Transverse colon (tissue), 4 donors: ENCODE results near the gene ZFP92.

ENCODE experiments used
- CTCF ChIP-seq, 5 experiments: fragments of 200-600 bp in 3 of 5; fragments of 450-650 bp in 2 of 5; sonication (generic) in 3 of 5; IDR thresholded peaks; 1 replicate in 2 of 5; 2 replicates in 3 of 5; pipeline ENCODE4 v1.5.1; 2016 to 2017; ENCODE audit warnings: antibody characterized with exemption in 5 of 5, inconsistent platforms in 3 of 5, mild to moderate bottlenecking in 2 of 5, moderate library complexity in 1 of 5
- EP300 ChIP-seq: sonication (generic); formaldehyde crosslinking; IDR thresholded peaks from one replicate; pipeline ENCODE4 v1.6.1; 2017; ENCODE audit warnings: antibody characterized with exemption, low read depth
- POLR2A ChIP-seq: fragments of 450-650 bp; IDR thresholded peaks from one replicate; pipeline ENCODE4 v1.6.1; 2016; ENCODE audit warnings: antibody characterized with exemption, mild to moderate bottlenecking, moderate library complexity
- POLR2AphosphoS5 ChIP-seq, 3 donors: sonication (generic); formaldehyde crosslinking; IDR thresholded peaks; one replicate each; pipeline ENCODE4 v1.6.1; 2016; ENCODE audit warnings: antibody characterized with exemption in 3 of 3

DNA sequence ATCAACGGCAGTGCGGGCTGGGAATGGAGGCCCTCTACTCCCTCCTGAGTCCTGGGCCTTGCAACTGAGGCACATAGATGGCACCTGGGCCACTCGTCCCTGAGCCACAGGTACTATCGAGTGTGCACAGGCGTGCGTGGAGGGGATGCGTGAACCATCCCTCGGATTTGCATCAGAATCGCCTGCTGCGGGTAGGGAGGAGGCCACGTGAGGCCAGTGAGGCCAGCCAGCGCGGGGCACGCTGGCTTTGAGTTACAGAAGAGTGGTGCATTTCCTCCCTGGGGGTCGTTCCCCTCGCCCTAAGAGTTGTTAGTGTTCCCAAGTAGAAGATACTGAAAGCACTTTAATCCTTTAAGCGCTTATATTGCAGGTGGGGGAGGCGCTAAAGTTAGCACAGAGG is 10.6 kb downstream of the ZFP92 start:
- TF ChIP-seq CTCF (IDR thresholded peaks at IDR 0.05) = no peak
- TF ChIP-seq POLR2AphosphoS5 (IDR thresholded peaks at IDR 0.05) = no peak
- no peak for TF ChIP-seq POLR2A
- no peak for TF ChIP-seq EP300
